ENCODE results near the gene SSR2.
"Not testable (repeated sequence)": the region's sequence is repeated elsewhere in the genome, so short reads cannot be mapped to it uniquely, and the experiment has no call there.

The SSR2 gene

GRCh38 chr1:156048663-156049258 is 28.0 kb upstream of the SSR2 start:
- DNase-seq (ENCODE audit: low read depth), result no peak

- DNase-seq (ENCODE audit: low read depth), result no peak
Measured at GRCh38 chr1:156045076-156045475, 24.3 kb upstream of the SSR2 start.

GRCh38 chr1:156042828-156043227 is 22.1 kb upstream of the SSR2 start:
- no peak for DNase-seq (ENCODE audit: low read depth)

- not testable (repeated sequence) for DNase-seq (ENCODE audit: low read depth)
Measured at GRCh38 chr1:156034991-156035390, 14.2 kb upstream of the SSR2 start.

GRCh38 chr1:156033011-156033410 is 12.3 kb upstream of the SSR2 start:
- no peak for DNase-seq (ENCODE audit: low read depth)

- no peak for DNase-seq (ENCODE audit: low read depth)
Measured at GRCh38 chr1:156026588-156026987, 5.8 kb upstream of the SSR2 start.

- no peak for DNase-seq (ENCODE audit: low read depth)
Measured at GRCh38 chr1:156025876-156026275, 5.1 kb upstream of the SSR2 start.

- no peak for DNase-seq (ENCODE audit: low read depth)
Measured at GRCh38 chr1:156024801-156025200, 4.0 kb upstream of the SSR2 start.

- DNase-seq (ENCODE audit: low read depth), result no peak
Measured at GRCh38 chr1:156021954-156022353, 1.2 kb upstream of the SSR2 start.

GRCh38 chr1:156021093-156021428 is 310 bp upstream of the SSR2 start:
- DNase-seq (ENCODE audit: low read depth), result no peak

- DNase-seq (ENCODE audit: low read depth), result no peak
Measured at GRCh38 chr1:156019946-156020292, 832 bp downstream of the SSR2 start.

- DNase-seq (ENCODE audit: low read depth), result no peak
Measured at GRCh38 chr1:156014829-156015228, 5.9 kb downstream of the SSR2 start.

GRCh38 chr1:156012051-156012817 is 8.5 kb downstream of the SSR2 start:
- DNase-seq (ENCODE audit: low read depth), result no peak

GRCh38 chr1:156009404-156009803 is 11.3 kb downstream of the SSR2 start:
- DNase-seq (ENCODE audit: low read depth), result no peak

- DNase-seq (ENCODE audit: low read depth), result no peak
Measured at GRCh38 chr1:156006666-156007376, 13.9 kb downstream of the SSR2 start.

GRCh38 chr1:156004843-156005584 is 15.7 kb downstream of the SSR2 start:
- DNase-seq (ENCODE audit: low read depth), result no peak

GRCh38 chr1:156003923-156004188 is 16.9 kb downstream of the SSR2 start:
- DNase-seq (ENCODE audit: low read depth), result no peak

GRCh38 chr1:156002188-156002911 is 18.4 kb downstream of the SSR2 start:
- no peak for DNase-seq (ENCODE audit: low read depth)

- no peak for DNase-seq (ENCODE audit: low read depth)
Measured at GRCh38 chr1:156001662-156002171, 19.0 kb downstream of the SSR2 start.

- no peak for DNase-seq (ENCODE audit: low read depth)
Measured at GRCh38 chr1:156001021-156001661, 19.6 kb downstream of the SSR2 start.

GRCh38 chr1:155999964-156000363 is 20.8 kb downstream of the SSR2 start:
- DNase-seq (ENCODE audit: low read depth), result no peak

- DNase-seq (ENCODE audit: low read depth), result no peak
Measured at GRCh38 chr1:155996166-155996565, 24.6 kb downstream of the SSR2 start.
